KMS-11 (cell line): Measurements from ENCODE around the gene CATSPERE.

ENCODE experiments used
- H2AFZ ChIP-seq: fragments of 200-600 bp; sonication (generic); 2 replicates; pipeline ENCODE4 v1.6.1; 2016; ENCODE audit warnings: antibody characterized with exemption, mixed run types, low read depth
- H3K27ac ChIP-seq: fragments of 200-600 bp; sonication (generic); 2 replicates; pipeline ENCODE4 v1.6.1; 2016; ENCODE audit warnings: mild to moderate bottlenecking, mixed run types
- H3K27me3 ChIP-seq: fragments of 200-600 bp; sonication (generic); 2 replicates; pipeline ENCODE4 v1.6.1; 2017; ENCODE audit warnings: mild to moderate bottlenecking, low read depth, mixed run types, moderate library complexity; ENCODE audit not compliant: insufficient read depth
- H3K36me3 ChIP-seq: fragments of 200-600 bp; sonication (generic); 2 replicates; pipeline ENCODE4 v1.6.1; 2017; ENCODE audit warnings: mild to moderate bottlenecking, mixed run types; ENCODE audit not compliant: insufficient read depth
- H3K4me1 ChIP-seq: fragments of 200-600 bp; sonication (generic); 2 replicates; pipeline ENCODE4 v1.6.1; 2016; ENCODE audit warnings: mild to moderate bottlenecking, low read depth, mixed run types; ENCODE audit not compliant: poor library complexity, severe bottlenecking
- H3K4me2 ChIP-seq: fragments of 200-600 bp; sonication (generic); 2 replicates; pipeline ENCODE4 v1.7.0; 2016; ENCODE audit warnings: mild to moderate bottlenecking, mixed run types
- H3K4me3 ChIP-seq: fragments of 200-600 bp; sonication (generic); IDR thresholded peaks from 2 replicates; pipeline ENCODE4 v1.6.1; 2017; ENCODE audit warnings: low read depth, low read length, mixed read lengths; ENCODE audit not compliant: insufficient read depth
- H3K79me2 ChIP-seq: fragments of 200-600 bp; sonication (generic); 2 replicates; pipeline ENCODE4 v1.6.1; 2016; ENCODE audit warnings: low read depth, mixed run types; ENCODE audit not compliant: insufficient read depth
- H3K9ac ChIP-seq: fragments of 200-600 bp; sonication (generic); 2 replicates; pipeline ENCODE4 v1.6.1; 2016; ENCODE audit warnings: mild to moderate bottlenecking, mixed run types
- H4K20me1 ChIP-seq: fragments of 200-600 bp; sonication (generic); 2 replicates; pipeline ENCODE4 v1.6.1; 2016; ENCODE audit warnings: mild to moderate bottlenecking, mixed run types; ENCODE audit not compliant: insufficient read depth
- TF ChIP-seq, protein P1 (sequence below): fragments of 200-600 bp; sonication (generic); conservative IDR thresholded peaks from 2 replicates; pipeline ENCODE4 v1.6.1; 2017; ENCODE audit warnings: low read depth, mild to moderate bottlenecking, antibody characterized with exemption, low read length, moderate library complexity, mixed read lengths

Gene CATSPERE

DNA sequence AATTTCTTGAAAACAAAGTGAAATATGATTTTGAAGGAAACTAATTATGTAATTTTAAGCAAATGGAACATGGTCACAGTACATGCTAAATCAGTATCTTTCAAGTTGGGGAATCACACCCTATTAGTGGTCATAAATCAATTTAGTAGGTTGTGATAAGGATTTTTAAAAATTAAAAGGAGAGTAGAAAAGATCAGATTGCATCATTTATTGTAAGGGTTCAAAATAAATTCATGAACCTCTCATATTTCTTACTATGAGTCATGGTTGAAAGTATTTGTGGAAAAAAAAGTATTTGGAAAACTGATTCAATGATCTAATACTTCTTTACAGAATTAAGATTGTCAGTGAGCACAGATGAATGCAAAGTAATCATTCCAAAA is 24.0 kb upstream of the CATSPERE start:
- Histone ChIP-seq H3K36me3 (peaks cover 6% of the 10 kb centered on the region; the same call in 1 of the 2 replicates), H2AFZ (no peak overlapping the region), H3K27me3 (no peaks in the 10 kb centered on the region), H3K4me3 (no peak overlapping the region), H3K9ac (no peak overlapping the region), H3K4me1 (no peaks in the 10 kb centered on the region), H3K79me2 (peaks cover 39% of the 10 kb centered on the region), H3K4me2 (no peak overlapping the region), H4K20me1 (no peaks in the 10 kb centered on the region; the same call in 1 of the 2 replicates), H3K27ac (no peak overlapping the region)
- TF ChIP-seq, protein P1, sequence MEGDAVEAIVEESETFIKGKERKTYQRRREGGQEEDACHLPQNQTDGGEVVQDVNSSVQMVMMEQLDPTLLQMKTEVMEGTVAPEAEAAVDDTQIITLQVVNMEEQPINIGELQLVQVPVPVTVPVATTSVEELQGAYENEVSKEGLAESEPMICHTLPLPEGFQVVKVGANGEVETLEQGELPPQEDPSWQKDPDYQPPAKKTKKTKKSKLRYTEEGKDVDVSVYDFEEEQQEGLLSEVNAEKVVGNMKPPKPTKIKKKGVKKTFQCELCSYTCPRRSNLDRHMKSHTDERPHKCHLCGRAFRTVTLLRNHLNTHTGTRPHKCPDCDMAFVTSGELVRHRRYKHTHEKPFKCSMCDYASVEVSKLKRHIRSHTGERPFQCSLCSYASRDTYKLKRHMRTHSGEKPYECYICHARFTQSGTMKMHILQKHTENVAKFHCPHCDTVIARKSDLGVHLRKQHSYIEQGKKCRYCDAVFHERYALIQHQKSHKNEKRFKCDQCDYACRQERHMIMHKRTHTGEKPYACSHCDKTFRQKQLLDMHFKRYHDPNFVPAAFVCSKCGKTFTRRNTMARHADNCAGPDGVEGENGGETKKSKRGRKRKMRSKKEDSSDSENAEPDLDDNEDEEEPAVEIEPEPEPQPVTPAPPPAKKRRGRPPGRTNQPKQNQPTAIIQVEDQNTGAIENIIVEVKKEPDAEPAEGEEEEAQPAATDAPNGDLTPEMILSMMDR, result no peak

- Histone ChIP-seq H3K9ac (no peak overlapping the region), H3K27ac (no peak overlapping the region), H3K27me3 (no peaks in the 10 kb centered on the region), H2AFZ (no peak overlapping the region), H3K36me3 (peaks cover 3% of the 10 kb centered on the region; the same call in 1 of the 2 replicates), H3K4me2 (no peak overlapping the region), H4K20me1 (peaks cover 6% of the 10 kb centered on the region; the same call in 1 of the 2 replicates), H3K4me3 (no peak overlapping the region), H3K79me2 (peaks cover 59% of the 10 kb centered on the region), H3K4me1 (no peaks in the 10 kb centered on the region)
- TF ChIP-seq, protein P1, result no peak
Observed at GRCh38 chr1:244439391-244440032, 21.6 kb upstream of the CATSPERE start.

DNA sequence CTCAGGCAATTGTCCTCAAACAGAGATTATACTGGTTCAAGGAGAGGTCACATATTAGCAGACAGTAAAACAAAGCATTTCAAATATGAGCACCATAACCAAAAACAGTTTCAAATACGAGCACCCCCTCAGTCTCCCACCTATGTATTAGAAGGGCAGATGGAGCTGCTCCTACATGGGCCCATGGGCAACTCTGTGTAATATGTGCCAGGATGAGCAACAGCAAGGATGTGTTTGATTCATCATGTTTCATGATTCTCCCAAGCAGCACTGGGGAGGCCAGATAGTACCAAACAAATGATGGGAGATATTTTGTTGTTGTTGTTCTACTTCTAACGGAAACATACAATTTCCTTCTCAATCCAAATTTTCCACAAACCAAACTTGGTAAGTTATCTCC is 18.2 kb upstream of the CATSPERE start:
- no peak overlapping the region for H3K4me2 ChIP-seq
- H3K9ac ChIP-seq, result no peak overlapping the region
- H3K27ac ChIP-seq, result no peak overlapping the region
- H4K20me1 ChIP-seq, result peaks cover 10% of the 10 kb centered on the region
- H3K79me2 ChIP-seq, result peaks cover 93% of the 10 kb centered on the region
- H3K36me3 ChIP-seq, result no peaks in the 10 kb centered on the region
- H3K4me3 ChIP-seq, result no peak overlapping the region
- peaks cover 9% of the 10 kb centered on the region for H3K4me1 ChIP-seq
- TF ChIP-seq, protein P1, result no peak
- H2AFZ ChIP-seq, result no peak overlapping the region
- no peaks in the 10 kb centered on the region for H3K27me3 ChIP-seq

GRCh38 chr1:244444854-244445253 is 16.2 kb upstream of the CATSPERE start:
- Histone ChIP-seq H3K4me3 (no peak overlapping the region), H3K4me2 (no peak overlapping the region), H3K27me3 (no peaks in the 10 kb centered on the region), H3K79me2 (peaks cover 95% of the 10 kb centered on the region), H3K27ac (no peak overlapping the region), H3K9ac (no peak overlapping the region), H3K36me3 (peaks cover 5% of the 10 kb centered on the region; the same call in 1 of the 2 replicates), H3K4me1 (peaks cover 29% of the 10 kb centered on the region), H4K20me1 (peaks cover 11% of the 10 kb centered on the region), H2AFZ (no peak overlapping the region)
- TF ChIP-seq, protein P1, result no peak
